GM23248 (cell line): ENCODE measurements around the gene SYNPR.

ENCODE experiments used
- EZH2 ChIP-seq: fragments of 200-600 bp; sonication (generic); IDR thresholded peaks from 2 replicates; pipeline ENCODE4 v1.6.1; 2018; ENCODE audit warnings: antibody characterized with exemption, mild to moderate bottlenecking; ENCODE audit not compliant: insufficient read depth, poor library complexity, severe bottlenecking
- EZH2phosphoT487 ChIP-seq: fragments of 200-600 bp; sonication (generic); IDR thresholded peaks from 2 replicates; pipeline ENCODE4 v1.6.1; 2018; ENCODE audit warnings: antibody characterized with exemption, moderate library complexity, mild to moderate bottlenecking, low read depth; ENCODE audit not compliant: insufficient read depth

- TF ChIP-seq EZH2 (no peak), EZH2phosphoT487 (no peak)
These were observed 86.4 kb downstream of the SYNPR start for GRCh38 chr3:63364495-63364894.
